ENCODE results near the gene HPS5. TPM values are rescaled to one million over a fixed set of nuclear protein-coding genes. Genes with fewer than 3 reads are reported as not detected.
A peak's percentile ranks its signal among the peaks of the same experiment; 100 is the strongest.
"Not testable (repeated sequence)": the region's sequence is repeated elsewhere in the genome, so short reads cannot be mapped to it uniquely, and the experiment has no call there.

Gene HPS5
- total RNA-seq, 1 donor from 2014 or later = 11.5 TPM

DNA sequence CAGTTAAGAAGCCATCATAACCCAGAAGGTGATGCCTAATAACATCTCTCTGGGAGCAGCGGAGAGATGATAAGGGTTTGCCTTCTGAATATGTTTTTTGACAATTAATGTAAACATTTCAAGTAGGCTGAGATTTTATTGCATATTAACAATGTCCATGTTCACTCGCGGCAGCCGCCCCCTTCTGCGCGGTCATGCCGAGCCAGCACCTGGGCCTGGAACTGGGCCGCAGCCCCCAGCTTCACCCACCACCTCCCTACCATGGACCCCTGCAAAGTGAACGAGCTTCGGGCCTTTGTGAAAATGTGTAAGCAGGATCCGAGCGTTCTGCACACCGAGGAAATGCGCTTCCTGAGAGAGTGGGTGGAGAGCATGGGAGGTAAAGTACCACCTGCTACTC, 60.2 kb downstream of the HPS5 start:
- no peak overlapping the region for H3K4me3 ChIP-seq (ENCODE audit: low read depth, low read length)
- no peak for DNase-seq (ENCODE audit: low read depth)
- TF ChIP-seq, protein P1, sequence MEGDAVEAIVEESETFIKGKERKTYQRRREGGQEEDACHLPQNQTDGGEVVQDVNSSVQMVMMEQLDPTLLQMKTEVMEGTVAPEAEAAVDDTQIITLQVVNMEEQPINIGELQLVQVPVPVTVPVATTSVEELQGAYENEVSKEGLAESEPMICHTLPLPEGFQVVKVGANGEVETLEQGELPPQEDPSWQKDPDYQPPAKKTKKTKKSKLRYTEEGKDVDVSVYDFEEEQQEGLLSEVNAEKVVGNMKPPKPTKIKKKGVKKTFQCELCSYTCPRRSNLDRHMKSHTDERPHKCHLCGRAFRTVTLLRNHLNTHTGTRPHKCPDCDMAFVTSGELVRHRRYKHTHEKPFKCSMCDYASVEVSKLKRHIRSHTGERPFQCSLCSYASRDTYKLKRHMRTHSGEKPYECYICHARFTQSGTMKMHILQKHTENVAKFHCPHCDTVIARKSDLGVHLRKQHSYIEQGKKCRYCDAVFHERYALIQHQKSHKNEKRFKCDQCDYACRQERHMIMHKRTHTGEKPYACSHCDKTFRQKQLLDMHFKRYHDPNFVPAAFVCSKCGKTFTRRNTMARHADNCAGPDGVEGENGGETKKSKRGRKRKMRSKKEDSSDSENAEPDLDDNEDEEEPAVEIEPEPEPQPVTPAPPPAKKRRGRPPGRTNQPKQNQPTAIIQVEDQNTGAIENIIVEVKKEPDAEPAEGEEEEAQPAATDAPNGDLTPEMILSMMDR (conservative IDR thresholded peaks at IDR 0.05; ENCODE audit: low read depth, low read length) = no peak

DNA sequence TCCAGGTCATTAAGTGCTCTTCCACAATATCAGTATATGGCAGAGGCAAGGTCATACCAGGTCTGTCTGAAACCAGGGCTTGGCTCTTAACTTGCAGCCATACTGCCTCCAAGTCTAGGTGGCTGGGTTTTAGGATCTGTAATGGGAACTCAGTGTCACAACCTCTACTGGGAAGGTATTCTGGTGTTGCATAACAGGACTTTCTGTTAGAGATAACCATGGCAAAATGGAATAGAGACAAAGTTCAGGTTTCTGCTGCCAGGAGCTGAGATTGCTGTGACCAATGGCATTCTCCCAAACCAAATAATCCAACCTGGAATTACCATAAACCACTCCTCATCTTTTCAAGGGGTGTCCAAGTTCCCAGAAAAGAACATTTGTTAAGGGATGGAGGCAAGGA, 62.7 kb downstream of the HPS5 start:
- H3K4me3 ChIP-seq (ENCODE audit: low read depth, low read length) = no peak overlapping the region
- no peak for DNase-seq (ENCODE audit: low read depth)
- TF ChIP-seq, protein P1 (conservative IDR thresholded peaks at IDR 0.05; ENCODE audit: low read depth, low read length) = no peak

DNA sequence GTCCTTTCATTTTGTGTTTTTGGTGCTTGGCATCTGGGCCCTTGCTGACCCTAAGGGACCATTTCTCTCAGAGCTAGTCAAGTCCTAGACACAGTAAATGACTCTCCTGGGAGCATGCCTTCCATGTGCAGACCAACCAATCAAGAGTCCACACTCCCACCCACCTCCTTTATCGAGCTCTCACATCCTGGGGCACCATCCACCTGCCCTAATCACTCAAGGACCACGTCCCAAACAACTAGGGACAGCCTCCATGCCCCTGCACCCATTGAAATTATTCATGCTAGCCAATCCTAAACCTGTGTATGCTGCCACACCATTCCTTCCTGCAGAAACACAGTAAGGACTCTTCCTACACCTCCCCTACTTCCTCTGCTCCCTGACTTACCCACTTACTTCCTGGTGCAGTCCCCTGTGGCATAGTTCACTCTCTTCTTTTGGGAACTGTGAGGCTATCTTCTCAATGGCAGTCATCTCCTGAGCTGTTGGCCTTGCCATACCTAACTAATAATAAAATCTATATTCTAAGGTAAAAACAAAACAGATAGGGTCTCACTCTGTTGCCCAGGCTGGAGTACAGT, 67.1 kb downstream of the HPS5 start:
- no peak for DNase-seq (ENCODE audit: low read depth)
- TF ChIP-seq, protein P1 (conservative IDR thresholded peaks at IDR 0.05; ENCODE audit: low read depth, low read length) = no peak
- H3K4me3 ChIP-seq (ENCODE audit: low read depth, low read length) = no peak overlapping the region

GRCh38 chr11:18253778-18254338, 68.1 kb downstream of the HPS5 start:
- no peak overlapping the region for H3K4me3 ChIP-seq (ENCODE audit: low read depth, low read length)
- TF ChIP-seq, protein P1 (conservative IDR thresholded peaks at IDR 0.05; ENCODE audit: low read depth, low read length) = no peak
- no peak for DNase-seq (ENCODE audit: low read depth)

GRCh38 chr11:18253233-18253632, 68.7 kb downstream of the HPS5 start:
- no peak overlapping the region for H3K4me3 ChIP-seq (ENCODE audit: low read depth, low read length)
- no peak for DNase-seq (ENCODE audit: low read depth)
- TF ChIP-seq, protein P1 (conservative IDR thresholded peaks at IDR 0.05; ENCODE audit: low read depth, low read length) = peak; percentile 26

- peak; percentile 47 for DNase-seq (ENCODE audit: low read depth)
- H3K4me3 ChIP-seq (ENCODE audit: low read depth, low read length) = no peak within 1 kb of the TSS
- TF ChIP-seq, protein P1 (conservative IDR thresholded peaks at IDR 0.05; ENCODE audit: low read depth, low read length) = no peak
Observed at GRCh38 chr11:18248561-18248960, 73.4 kb downstream of the HPS5 start, which contains the start of gene SAA2. Gene SAA2 (minus strand): TSS chr11:18248668. CDS start chr11:18248011, 657 bp downstream.

- not testable (repeated sequence) for H3K4me3 ChIP-seq (ENCODE audit: low read depth, low read length); DNase-seq (ENCODE audit: low read depth)
Observed at GRCh38 chr11:18247191-18247581, 74.8 kb downstream of the HPS5 start.

DNA sequence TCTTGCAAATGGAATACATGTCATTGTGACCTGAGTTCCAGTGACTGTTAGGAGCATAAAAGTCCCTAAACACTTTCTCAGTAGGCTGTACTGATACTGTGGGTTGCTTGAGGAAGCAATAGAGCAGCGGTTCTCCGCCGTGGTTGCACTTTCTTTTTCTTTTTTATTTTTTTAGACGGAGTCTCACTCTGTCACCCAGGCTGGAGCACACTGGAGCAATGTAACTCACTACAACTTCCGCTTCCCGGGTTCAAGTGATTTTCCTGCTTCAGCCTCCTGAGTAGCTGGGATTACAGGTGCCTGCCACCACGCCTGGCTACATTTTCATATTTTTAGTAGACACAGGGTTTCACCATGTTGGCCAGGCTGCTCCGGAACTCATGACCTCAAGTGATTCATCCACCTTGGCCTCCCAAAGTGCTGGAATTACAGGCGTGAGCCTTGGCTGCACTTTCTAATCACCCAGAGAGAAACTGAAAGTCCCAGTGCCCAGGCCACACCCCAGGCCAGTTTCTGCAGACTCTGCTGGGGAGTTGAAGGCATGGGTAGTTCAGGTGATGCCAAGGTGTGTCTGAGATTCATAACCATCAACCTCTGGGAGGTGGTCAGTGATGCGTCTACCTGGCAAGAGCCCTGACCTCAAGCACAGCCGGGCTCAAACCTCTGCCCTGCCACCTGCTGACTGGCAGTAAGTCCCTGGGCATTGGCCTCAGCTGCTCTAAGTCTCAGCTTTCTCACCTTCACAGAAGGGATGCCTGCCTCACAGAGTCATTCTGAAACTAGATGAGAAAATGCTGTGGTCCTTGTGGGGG, 75.4 kb downstream of the HPS5 start:
- DNase-seq (ENCODE audit: low read depth); H3K4me3 ChIP-seq (ENCODE audit: low read depth, low read length): not testable (repeated sequence)
